DMS153 treated with DMSO at 0.1 percent for 48 hours (cell line): ENCODE results near the gene DCP1B.
"Not testable (repeated sequence)": the region's sequence is repeated elsewhere in the genome, so short reads cannot be mapped to it uniquely, and the experiment has no call there.

Experiments used
- DNase-seq: peaks from one replicate; lab custom pipeline; 2025; ENCODE audit not compliant: unreplicated experiment; lab: John Stamatoyannopoulos, UW

DCP1B gene

GRCh38 chr12:1977109-1977508 lies 27.1 kb downstream of the DCP1B start:
- no peak for DNase-seq

GRCh38 chr12:1974812-1975211 lies 29.4 kb downstream of the DCP1B start:
- DNase-seq = no peak

GRCh38 chr12:1972856-1973317 lies 31.4 kb downstream of the DCP1B start:
- DNase-seq = no peak

- DNase-seq = no peak
Observed at GRCh38 chr12:1972260-1972659, 32.0 kb downstream of the DCP1B start.

- DNase-seq = no peak
Observed at GRCh38 chr12:1970331-1970900, 33.8 kb downstream of the DCP1B start.

GRCh38 chr12:1966561-1967226 lies 37.6 kb downstream of the DCP1B start:
- DNase-seq = no peak

GRCh38 chr12:1965916-1966315 lies 38.3 kb downstream of the DCP1B start:
- no peak for DNase-seq

- no peak for DNase-seq
Observed at GRCh38 chr12:1962051-1963020, 41.9 kb downstream of the DCP1B start.

GRCh38 chr12:1956716-1957115 lies 47.5 kb downstream of the DCP1B start:
- no peak for DNase-seq

- no peak for DNase-seq
Observed at GRCh38 chr12:1949771-1950470, 54.3 kb downstream of the DCP1B start.

- DNase-seq = no peak
Observed at GRCh38 chr12:1948883-1949282, 55.4 kb downstream of the DCP1B start.

- DNase-seq = no peak
Observed at GRCh38 chr12:1947081-1947480, 57.2 kb downstream of the DCP1B start.

GRCh38 chr12:1946296-1946695 lies 58.0 kb downstream of the DCP1B start:
- DNase-seq = no peak

GRCh38 chr12:1945502-1945901 lies 58.8 kb downstream of the DCP1B start:
- DNase-seq = not testable (repeated sequence)

- DNase-seq = peak; percentile 71
Observed at GRCh38 chr12:1939801-1940607, 64.3 kb downstream of the DCP1B start.

- no peak for DNase-seq
Observed at GRCh38 chr12:1939331-1939730, 64.9 kb downstream of the DCP1B start.

GRCh38 chr12:1937481-1938224 lies 66.6 kb downstream of the DCP1B start:
- DNase-seq = peak; percentile 2

- peak; percentile 71 for DNase-seq
Observed at GRCh38 chr12:1936406-1937320, 67.6 kb downstream of the DCP1B start.
